ENCODE data around the gene TMEM179B. TPM values are rescaled to one million over a fixed set of nuclear protein-coding genes. Genes with fewer than 3 reads are reported as not detected.

The TMEM179B gene
- total RNA-seq, 2 donors from 2014 or later: 46.7 to 54.5 TPM

- TF ChIP-seq CTCF (IDR thresholded peaks at IDR 0.05): no peak
- Histone ChIP-seq H3K27me3 (no peaks in the 10 kb centered on the region), H3K4me3 (peak within 1 kb of the TSS; percentile 89), H3K36me3 (no peaks in the 10 kb centered on the region), H3K27ac (peak within 1 kb of the TSS; percentile 86), H3K9ac (ENCODE audit: low read depth in 2 of 2, low read length in 2 of 2) (peak within 1 kb of the TSS; percentile 93 to 97), H3K9me3 (no peaks in the 10 kb centered on the region), H3K4me1 (peaks cover 5% of the 10 kb centered on the region)
- DNase-seq: peak; percentile 100
- intact Hi-C loops (cut with DNase I): no loop called here
Observed at GRCh38 chr11:62831520-62832335, 44.5 kb downstream of the TMEM179B start, which contains the start of gene STX5. Gene STX5 (minus strand): TSS chr11:62832051. CDS start chr11:62831243, 808 bp downstream.

- Histone ChIP-seq H3K9me3 (no peaks in the 10 kb centered on the region), H3K9ac (ENCODE audit: low read depth in 2 of 2, low read length in 2 of 2) (peak within 1 kb of the TSS; percentile 93 to 97), H3K4me1 (peaks cover 5% of the 10 kb centered on the region), H3K4me3 (peak within 1 kb of the TSS; percentile 89), H3K36me3 (no peaks in the 10 kb centered on the region), H3K27ac (peak within 1 kb of the TSS; percentile 86), H3K27me3 (no peaks in the 10 kb centered on the region)
- peak; percentile 42 for DNase-seq
- intact Hi-C loops (cut with DNase I): no loop called here
- TF ChIP-seq CTCF (IDR thresholded peaks at IDR 0.05): no peak
Observed at GRCh38 chr11:62832336-62833234, 45.4 kb downstream of the TMEM179B start, which contains the start of gene TEX54. Gene TEX54 (minus strand): TSS chr11:62832841.

- Histone ChIP-seq H3K4me1 (peaks cover 4% of the 10 kb centered on the region), H3K9me3 (no peaks in the 10 kb centered on the region), H3K4me3 (no peak overlapping the region), H3K27ac (no peak overlapping the region), H3K9ac (ENCODE audit: low read depth in 2 of 2, low read length in 2 of 2) (no peak overlapping the region), H3K27me3 (no peaks in the 10 kb centered on the region), H3K36me3 (no peaks in the 10 kb centered on the region)
- TF ChIP-seq CTCF (IDR thresholded peaks at IDR 0.05): no peak
- no peak for DNase-seq
- intact Hi-C loops (cut with DNase I): no loop called here
Observed at GRCh38 chr11:62835336-62835735, 48.1 kb downstream of the TMEM179B start.

GRCh38 chr11:62839050-62839945 is 52.1 kb downstream of the TMEM179B start, which contains the start of gene WDR74:
Gene WDR74 (minus strand): TSS chr11:62839590. CDS start chr11:62839570, 20 bp downstream.
- H3K27ac ChIP-seq: peak within 1 kb of the TSS; percentile 97
- H3K4me1 ChIP-seq: peaks cover 3% of the 10 kb centered on the region
- H3K9ac ChIP-seq (ENCODE audit: low read depth in 2 of 2, low read length in 2 of 2): peak within 1 kb of the TSS; percentile 87 to 95
- DNase-seq: peak; percentile 97
- TF ChIP-seq CTCF (IDR thresholded peaks at IDR 0.05): no peak
- intact Hi-C loops (cut with DNase I): no loop called here
- peak within 1 kb of the TSS; percentile 89 for H3K4me3 ChIP-seq
- no peaks in the 10 kb centered on the region for H3K36me3 ChIP-seq
- no peaks in the 10 kb centered on the region for H3K9me3 ChIP-seq
- no peaks in the 10 kb centered on the region for H3K27me3 ChIP-seq

Small RNAs within 50 kb of the gene (microRNA-seq; reads per million reads assigned to microRNA genes)
- gene MIR6514: 3.9 reads per million
- gene MIR6748: not detected

Other genes starting within 250 kb of the TMEM179B start
- gene AHNAK, start 240.6 kb upstream of the TMEM179B start, total RNA-seq: 100 to 1,000 TPM; 458 to 631 TPM
- 1,000 to 10,000 TPM; 1,328 to 1,358 TPM for gene EEF1G, start 213.5 kb upstream of the TMEM179B start, total RNA-seq
- 10 to 100 TPM; 11.1 to 26.2 TPM for gene TUT1, start 195.9 kb upstream of the TMEM179B start, total RNA-seq
- 100 to 1,000 TPM in 1 of 2 donors, 10 to 100 TPM in 1; 91.0 to 133 TPM for gene MTA2, start 185.5 kb upstream of the TMEM179B start, total RNA-seq
- 10 to 100 TPM; 37.5 to 58.7 TPM for gene EML3, start 174.6 kb upstream of the TMEM179B start, total RNA-seq
- gene ROM1, start 174.1 kb upstream of the TMEM179B start, total RNA-seq: 1 to 10 TPM; 3.2 to 3.6 TPM
- gene B3GAT3, start 165.4 kb upstream of the TMEM179B start, total RNA-seq: 10 to 100 TPM; 21.8 to 37.7 TPM
- gene GANAB, start 140.8 kb upstream of the TMEM179B start, total RNA-seq: 100 to 1,000 TPM; 252 to 303 TPM
- 10 to 100 TPM; 19.1 to 27.7 TPM for gene INTS5, start 134.1 kb upstream of the TMEM179B start, total RNA-seq
- 100 to 1,000 TPM in 1 of 2 donors, 10 to 100 TPM in 1; 57.9 to 105 TPM for gene C11orf98, start 122.2 kb upstream of the TMEM179B start, total RNA-seq
- gene CSKMT, start 122.1 kb upstream of the TMEM179B start, total RNA-seq: 10 to 100 TPM in 1 of 2 donors, 1 to 10 TPM in 1; 9.4 to 27.0 TPM
- gene UQCC3, start 115.7 kb upstream of the TMEM179B start, total RNA-seq: 10 to 100 TPM; 13.9 to 23.2 TPM
- gene LBHD1, start 115.1 kb upstream of the TMEM179B start, total RNA-seq: 10 to 100 TPM in 1 of 2 donors, 1 to 10 TPM in 1; 7.1 to 12.3 TPM
- gene UBXN1, start 108.3 kb upstream of the TMEM179B start, total RNA-seq: 10 to 100 TPM; 74.8 to 87.8 TPM
- 1 to 10 TPM in 1 of 2 donors, under 1 TPM in 1; 0.82 to 3.3 TPM for gene LRRN4CL, start 97.9 kb upstream of the TMEM179B start, total RNA-seq
- gene BSCL2, start 80.0 kb upstream of the TMEM179B start, total RNA-seq: 10 to 100 TPM; 36.5 to 65.5 TPM
- gene GNG3, start 79.7 kb upstream of the TMEM179B start, total RNA-seq: under 1 TPM in 1 of 2 donors, not detected in 1; 0.56 TPM
- 10 to 100 TPM; 50.5 to 59.3 TPM for gene HNRNPUL2, start 59.9 kb upstream of the TMEM179B start, total RNA-seq
- gene TTC9C, start 58.9 kb upstream of the TMEM179B start, total RNA-seq: 10 to 100 TPM; 34.2 to 39.8 TPM
- gene ZBTB3, start 33.2 kb upstream of the TMEM179B start, total RNA-seq: 10 to 100 TPM; 10.8 to 18.7 TPM
- gene POLR2G, start 25.8 kb upstream of the TMEM179B start, total RNA-seq: 10 to 100 TPM; 40.3 to 54.5 TPM
- gene TAF6L, start 16.0 kb upstream of the TMEM179B start, total RNA-seq: 10 to 100 TPM; 15.3 to 26.6 TPM
- 10 to 100 TPM; 15.8 to 26.0 TPM for gene TMEM223, start 4.6 kb downstream of the TMEM179B start, total RNA-seq
- 10 to 100 TPM; 39.2 to 50.9 TPM for gene NXF1, start 18.0 kb downstream of the TMEM179B start, total RNA-seq
- 10 to 100 TPM; 38.0 to 43.3 TPM for gene STX5, start 44.6 kb downstream of the TMEM179B start, total RNA-seq
- not detected for gene TEX54, start 45.4 kb downstream of the TMEM179B start, total RNA-seq
- 10 to 100 TPM; 27.4 to 43.3 TPM for gene WDR74, start 52.2 kb downstream of the TMEM179B start, total RNA-seq
- 100 to 1,000 TPM in 1 of 2 donors, 10 to 100 TPM in 1; 70.4 to 116 TPM for gene SLC3A2, start 93.5 kb downstream of the TMEM179B start, total RNA-seq
- gene CHRM1, start 134.0 kb downstream of the TMEM179B start, total RNA-seq: 1 to 10 TPM; 1.2 to 1.8 TPM
- gene SLC22A6, start 197.6 kb downstream of the TMEM179B start, total RNA-seq: not detected
- gene SLC22A8, start 228.4 kb downstream of the TMEM179B start, total RNA-seq: not detected